CD4-positive, CD25-positive, alpha-beta regulatory T cell (primary cell): Measurements from ENCODE around the gene MEG3. TPM values are rescaled to one million over a fixed set of nuclear protein-coding genes. Genes with fewer than 3 reads are reported as not detected.

Experiments
- ATAC-seq, 2 donors: fragments of 150-1000 bp; cut with Tn5 transposase; one replicate each; pipeline ENCODE4 v1.10.0; 2021; ENCODE audit warnings: low read depth in 2 of 2, moderate number of reproducible peaks in 2 of 2, moderate library complexity in 1 of 2
- DNase-seq, 3 donors: peaks; one replicate each; pipeline versions ENCODE4 v3.0.0 to v3.0.0-alpha.2; 2012 to 2022; ENCODE audit warnings: mixed read lengths in 1 of 3
- H3K27ac ChIP-seq: one replicate; pipeline ENCODE4 v1.7.0; 2013; ENCODE audit warnings: mild to moderate bottlenecking, low read length; ENCODE audit not compliant: insufficient read depth, poor library complexity, severe bottlenecking
- H3K27me3 ChIP-seq: one replicate; pipeline ENCODE4 v1.7.0; 2013; ENCODE audit warnings: low read length; ENCODE audit not compliant: control insufficient read depth, insufficient read depth
- H3K36me3 ChIP-seq: one replicate; pipeline ENCODE4 v1.7.0; 2013; ENCODE audit warnings: mild to moderate bottlenecking, low read length, moderate library complexity; ENCODE audit not compliant: control insufficient read depth, insufficient read depth
- H3K4me1 ChIP-seq: 2 replicates; pipeline ENCODE4 v1.7.0; 2013; ENCODE audit warnings: mild to moderate bottlenecking, low read length; ENCODE audit not compliant: insufficient read depth, control insufficient read depth, poor library complexity, severe bottlenecking
- H3K4me3 ChIP-seq: one replicate; pipeline ENCODE4 v1.7.0; 2013; ENCODE audit warnings: low read depth, mild to moderate bottlenecking, low read length, moderate library complexity
- H3K9me3 ChIP-seq, 2 experiments: 1 replicate in 1 of 2; 2 replicates in 1 of 2; pipeline ENCODE4 v1.7.0; 2013; ENCODE audit warnings: low read length in 2 of 2, mild to moderate bottlenecking in 1 of 2, moderate library complexity in 1 of 2; ENCODE audit not compliant: control insufficient read depth in 2 of 2
- H3K27ac Mint-ChIP-seq, 3 donors: one replicate each; pipeline ENCODE4 v1.8.0; 2020 to 2022; ENCODE audit warnings: mild to moderate bottlenecking in 3 of 3, mixed read lengths in 3 of 3, moderate library complexity in 2 of 3
- H3K27me3 Mint-ChIP-seq: one replicate; pipeline ENCODE4 v1.8.0; 2022; ENCODE audit warnings: mild to moderate bottlenecking, mixed read lengths
- H3K36me3 Mint-ChIP-seq: one replicate; pipeline ENCODE4 v1.8.0; 2020; ENCODE audit warnings: mixed read lengths
- H3K4me1 Mint-ChIP-seq, 4 donors: one replicate each; pipeline ENCODE4 v1.8.0; 2020 to 2022; ENCODE audit warnings: mixed read lengths in 4 of 4, mild to moderate bottlenecking in 1 of 4
- H3K4me3 Mint-ChIP-seq, 4 donors: one replicate each; pipeline ENCODE4 v1.8.0; 2020 to 2022; ENCODE audit warnings: mild to moderate bottlenecking in 4 of 4, mixed read lengths in 4 of 4, moderate library complexity in 3 of 4
- H3K9me3 Mint-ChIP-seq, 7 donors: one replicate each; pipeline ENCODE4 v1.8.0; 2020 to 2022; ENCODE audit warnings: mixed read lengths in 7 of 7, mild to moderate bottlenecking in 3 of 7, moderate library complexity in 2 of 7
- polyA plus RNA-seq, 4 donors: library from polyadenylated mRNA; unstranded; fragments of 300-500 nt; fragmentation: Illumina TruSeq; gene quantifications; one replicate each; pipeline ENCODE4 v1.2.3, GENCODE V29; 2021
- total RNA-seq: library from RNA; stranded (reverse); gene quantifications from one replicate; pipeline ENCODE4 v1.2.3, GENCODE V29; 2022

MEG3 gene
- total and polyA plus RNA-seq, 5 donors from 2014 or later, result 0.10 TPM; not detected in 4

DNA sequence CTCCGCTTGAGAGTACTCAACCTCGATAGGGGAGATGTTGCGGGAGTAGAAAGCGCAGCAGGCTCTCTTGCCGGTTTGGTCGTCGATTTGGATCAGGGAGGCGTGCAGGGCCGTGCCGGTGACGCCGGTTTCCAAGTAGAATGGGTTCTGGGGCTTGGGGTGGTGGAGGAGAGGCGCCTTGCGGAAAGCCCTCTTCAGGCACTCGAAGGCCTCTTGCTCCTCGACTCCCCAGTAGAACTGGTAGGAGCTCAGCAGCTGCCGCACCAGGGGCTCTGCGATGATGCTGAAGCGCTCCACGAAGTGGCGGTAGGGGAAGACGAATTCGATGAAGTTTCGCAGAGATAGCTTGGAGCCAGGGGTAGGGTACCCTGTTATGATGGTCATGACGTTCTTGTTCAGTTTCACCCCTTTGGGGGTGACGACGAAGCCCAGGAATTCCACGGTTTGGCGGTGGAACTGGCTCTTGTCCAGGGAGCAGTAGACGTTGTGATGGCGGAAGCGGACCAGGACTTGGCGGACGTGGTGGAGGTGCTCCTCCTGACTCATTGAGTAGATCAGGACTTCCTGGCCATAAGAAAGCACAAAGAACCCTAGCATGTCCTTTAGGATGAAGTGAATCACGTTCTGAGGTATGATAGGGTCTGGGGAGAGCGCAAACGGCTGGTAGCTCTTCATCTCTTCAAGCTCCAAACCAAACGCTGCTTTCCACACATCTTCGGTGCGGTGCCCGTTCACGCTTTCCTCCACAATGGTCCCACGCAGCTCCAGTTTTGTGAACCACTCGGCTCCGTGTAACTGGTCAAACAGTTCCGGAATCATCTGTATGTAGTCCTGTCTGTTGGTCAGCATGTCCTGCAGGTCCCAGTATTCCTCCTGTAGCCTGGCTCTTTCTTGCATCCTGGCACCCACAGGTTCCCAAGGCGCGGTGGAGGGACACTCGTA is 56.4 kb downstream of the MEG3 start:
- Histone ChIP-seq H3K27me3 (no peaks in the 10 kb centered on the region), H3K4me3 (no peak overlapping the region), H3K9me3 (no peaks in the 10 kb centered on the region), H3K27ac (no peak overlapping the region), H3K36me3 (no peaks in the 10 kb centered on the region), H3K4me1 (no peaks in the 10 kb centered on the region)
- no peaks in the 10 kb centered on the region for H3K4me1 Mint-ChIP-seq
- H3K4me3 Mint-ChIP-seq, result no peak overlapping the region
- H3K9me3 Mint-ChIP-seq, result peaks cover 0 to 5% (median 0%) of the 10 kb centered on the region in 7 donors
- H3K27me3 Mint-ChIP-seq, result peaks cover 3% of the 10 kb centered on the region
- ATAC-seq (no peak), DNase-seq (no peak)
- no peaks in the 10 kb centered on the region for H3K36me3 Mint-ChIP-seq
- no peak overlapping the region for H3K27ac Mint-ChIP-seq

DNA sequence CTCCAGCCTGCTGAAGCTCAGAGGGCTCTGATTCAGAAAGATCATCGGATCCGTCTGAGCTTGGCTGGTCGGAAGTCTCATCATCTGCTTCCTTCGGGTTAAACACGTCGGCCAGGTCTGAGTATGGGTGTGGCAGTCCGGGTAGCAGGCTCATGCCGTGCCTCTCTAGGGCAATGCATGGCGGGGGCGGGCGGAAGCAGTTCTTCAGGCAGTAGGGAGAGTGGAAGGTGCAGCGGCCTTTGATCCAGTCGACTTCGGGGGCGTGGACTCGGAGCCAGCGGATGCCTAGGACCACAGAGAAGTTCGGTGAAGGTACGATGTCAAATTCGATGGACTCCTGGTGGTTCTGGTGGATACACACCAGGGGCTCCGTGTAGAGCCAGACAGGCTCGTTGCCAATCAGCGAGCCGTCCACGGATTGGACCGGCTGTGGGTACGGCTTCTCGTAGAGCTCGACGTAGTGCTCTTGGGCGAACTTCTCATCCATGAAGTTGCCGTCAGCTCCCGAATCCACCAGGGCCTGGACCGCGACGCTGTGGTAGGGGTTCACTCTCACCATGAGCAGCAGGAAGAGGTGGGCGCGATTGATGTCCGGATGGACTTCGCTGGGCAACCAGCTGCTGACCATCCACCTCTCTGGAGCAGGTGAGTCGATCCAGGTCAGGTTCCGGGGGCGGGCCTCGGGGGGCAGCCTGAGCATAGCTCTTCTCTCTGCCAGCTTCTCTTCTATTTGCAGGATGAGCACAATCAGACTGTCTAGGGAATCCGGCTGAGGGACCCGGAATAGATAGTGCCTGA is 57.3 kb downstream of the MEG3 start:
- Mint-ChIP-seq H3K4me1 (no peaks in the 10 kb centered on the region), H3K4me3 (no peak overlapping the region), H3K27me3 (peaks cover 5% of the 10 kb centered on the region), H3K27ac (no peak overlapping the region), H3K9me3 (peaks cover 0 to 5% (median 0%) of the 10 kb centered on the region in 7 donors), H3K36me3 (no peaks in the 10 kb centered on the region)
- ATAC-seq, result no peak
- H3K36me3 ChIP-seq, result no peaks in the 10 kb centered on the region
- H3K27ac ChIP-seq, result no peak overlapping the region
- no peaks in the 10 kb centered on the region for H3K9me3 ChIP-seq
- no peaks in the 10 kb centered on the region for H3K4me1 ChIP-seq
- peaks cover 1% of the 10 kb centered on the region for H3K27me3 ChIP-seq
- DNase-seq, result no peak
- no peak overlapping the region for H3K4me3 ChIP-seq

DNA sequence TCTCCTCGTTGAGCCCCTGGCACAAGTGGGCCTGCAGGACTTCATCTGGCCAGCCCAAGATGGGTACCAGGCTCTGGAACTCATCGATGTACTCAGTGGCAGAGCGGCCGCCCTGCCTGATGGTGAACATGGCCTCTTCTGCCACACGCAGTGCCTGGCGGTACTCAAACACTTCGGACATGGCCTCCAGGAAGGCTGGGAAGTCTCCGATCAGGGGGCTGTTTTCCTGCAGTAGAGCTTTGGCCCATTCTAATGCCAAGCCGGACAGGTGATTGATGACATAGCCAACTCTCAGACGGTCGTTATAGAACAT is 57.8 kb downstream of the MEG3 start:
- Mint-ChIP-seq H3K27ac (no peak overlapping the region), H3K4me1 (no peaks in the 10 kb centered on the region), H3K36me3 (no peaks in the 10 kb centered on the region), H3K9me3 (peaks cover 0 to 5% (median 0%) of the 10 kb centered on the region in 7 donors), H3K4me3 (no peak overlapping the region), H3K27me3 (peaks cover 5% of the 10 kb centered on the region)
- no peak overlapping the region for H3K4me3 ChIP-seq
- H3K27ac ChIP-seq, result no peak overlapping the region
- DNase-seq, result no peak
- H3K9me3 ChIP-seq, result no peaks in the 10 kb centered on the region
- no peaks in the 10 kb centered on the region for H3K4me1 ChIP-seq
- ATAC-seq, result no peak
- H3K27me3 ChIP-seq, result peaks cover 1% of the 10 kb centered on the region
- H3K36me3 ChIP-seq, result no peaks in the 10 kb centered on the region

DNA sequence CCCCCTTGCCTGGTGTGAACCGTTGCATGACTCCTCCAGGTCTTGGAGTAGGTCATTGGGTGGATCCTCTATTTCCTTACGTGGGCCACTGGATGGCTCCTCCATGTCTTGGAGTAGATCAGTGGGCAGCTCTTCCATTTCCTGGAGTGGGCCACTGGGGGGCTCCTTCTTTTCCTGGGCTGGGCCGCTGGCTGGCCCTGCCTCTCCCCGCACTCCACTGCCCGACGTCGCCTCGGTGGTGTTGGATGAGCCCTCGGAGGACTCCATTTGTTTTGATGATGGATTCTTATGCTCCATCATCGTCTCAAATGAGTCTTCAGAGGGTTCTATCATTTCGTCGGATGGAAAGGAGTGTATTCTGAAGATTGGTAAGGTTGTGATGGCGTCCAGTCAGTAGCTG is 58.5 kb downstream of the MEG3 start:
- no peak for ATAC-seq
- H3K4me3 Mint-ChIP-seq, result no peak overlapping the region

DNA sequence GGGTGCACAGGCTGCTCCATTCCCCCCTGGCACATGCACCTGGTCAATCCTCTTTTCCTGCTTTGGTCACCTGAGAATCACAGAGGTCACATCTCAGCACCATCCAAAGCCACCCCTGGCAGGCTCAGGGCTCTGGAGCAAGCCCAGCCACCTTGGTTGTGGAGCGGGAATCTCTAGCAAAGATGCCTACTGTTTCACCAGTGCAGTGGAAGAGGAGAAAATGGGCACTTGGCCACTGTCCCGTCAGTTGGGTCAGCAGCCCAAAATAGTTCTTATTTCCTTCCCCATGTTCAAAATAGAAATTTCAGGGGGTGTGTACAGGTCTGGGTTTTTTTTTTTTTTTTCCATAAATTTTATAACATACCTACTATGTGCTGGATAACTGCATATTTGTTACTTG is 59.3 kb downstream of the MEG3 start:
- Histone ChIP-seq H3K36me3 (no peaks in the 10 kb centered on the region), H3K4me1 (no peaks in the 10 kb centered on the region), H3K27ac (no peak overlapping the region), H3K9me3 (no peaks in the 10 kb centered on the region), H3K27me3 (peaks cover 1% of the 10 kb centered on the region), H3K4me3 (no peak overlapping the region)
- Mint-ChIP-seq H3K4me1 (no peaks in the 10 kb centered on the region), H3K36me3 (no peaks in the 10 kb centered on the region), H3K27me3 (peaks cover 5% of the 10 kb centered on the region), H3K9me3 (peaks cover 0 to 5% (median 0%) of the 10 kb centered on the region in 7 donors), H3K27ac (no peak overlapping the region), H3K4me3 (no peak overlapping the region)
- no peak for ATAC-seq
- DNase-seq, result no peak

More for the DNA sequence above, 58.5 kb downstream of the MEG3 start:
- Histone ChIP-seq H3K9me3 (no peaks in the 10 kb centered on the region), H3K4me3 (no peak overlapping the region), H3K36me3 (no peaks in the 10 kb centered on the region), H3K27ac (no peak overlapping the region), H3K4me1 (no peaks in the 10 kb centered on the region), H3K27me3 (peaks cover 1% of the 10 kb centered on the region)
- Mint-ChIP-seq H3K36me3 (no peaks in the 10 kb centered on the region), H3K4me1 (no peaks in the 10 kb centered on the region), H3K27ac (no peak overlapping the region), H3K27me3 (peaks cover 5% of the 10 kb centered on the region), H3K9me3 (peaks cover 0 to 5% (median 0%) of the 10 kb centered on the region in 7 donors)
- DNase-seq, result no peak

DNA sequence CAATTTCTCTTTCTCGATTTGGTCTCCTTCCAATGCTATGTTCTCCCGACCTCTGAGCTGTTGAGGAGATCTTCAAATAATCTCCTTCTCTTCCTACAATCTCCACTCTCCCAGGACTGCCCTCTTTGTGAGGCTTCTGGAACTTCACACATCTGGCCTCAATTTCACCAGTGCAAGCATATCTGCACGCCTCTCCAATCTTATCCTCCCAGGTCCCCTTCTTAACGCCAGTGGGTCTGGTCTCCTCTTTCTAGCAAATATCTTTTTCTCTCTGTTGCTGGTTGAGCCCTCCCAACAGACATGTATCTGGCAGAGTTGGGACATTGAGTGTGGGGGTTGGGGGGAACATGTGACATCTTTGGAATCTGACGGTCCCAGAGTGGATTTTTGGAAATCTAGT is 59.7 kb downstream of the MEG3 start:
- no peak overlapping the region for H3K4me3 ChIP-seq
- Mint-ChIP-seq H3K27ac (no peak overlapping the region), H3K27me3 (peaks cover 5% of the 10 kb centered on the region), H3K4me3 (no peak overlapping the region), H3K9me3 (peaks cover 0 to 5% (median 0%) of the 10 kb centered on the region in 7 donors), H3K4me1 (no peaks in the 10 kb centered on the region), H3K36me3 (no peaks in the 10 kb centered on the region)
- no peaks in the 10 kb centered on the region for H3K9me3 ChIP-seq
- H3K36me3 ChIP-seq, result no peaks in the 10 kb centered on the region
- H3K27ac ChIP-seq, result no peak overlapping the region
- peaks cover 1% of the 10 kb centered on the region for H3K27me3 ChIP-seq
- DNase-seq (no peak), ATAC-seq (no peak)
- no peaks in the 10 kb centered on the region for H3K4me1 ChIP-seq

DNA sequence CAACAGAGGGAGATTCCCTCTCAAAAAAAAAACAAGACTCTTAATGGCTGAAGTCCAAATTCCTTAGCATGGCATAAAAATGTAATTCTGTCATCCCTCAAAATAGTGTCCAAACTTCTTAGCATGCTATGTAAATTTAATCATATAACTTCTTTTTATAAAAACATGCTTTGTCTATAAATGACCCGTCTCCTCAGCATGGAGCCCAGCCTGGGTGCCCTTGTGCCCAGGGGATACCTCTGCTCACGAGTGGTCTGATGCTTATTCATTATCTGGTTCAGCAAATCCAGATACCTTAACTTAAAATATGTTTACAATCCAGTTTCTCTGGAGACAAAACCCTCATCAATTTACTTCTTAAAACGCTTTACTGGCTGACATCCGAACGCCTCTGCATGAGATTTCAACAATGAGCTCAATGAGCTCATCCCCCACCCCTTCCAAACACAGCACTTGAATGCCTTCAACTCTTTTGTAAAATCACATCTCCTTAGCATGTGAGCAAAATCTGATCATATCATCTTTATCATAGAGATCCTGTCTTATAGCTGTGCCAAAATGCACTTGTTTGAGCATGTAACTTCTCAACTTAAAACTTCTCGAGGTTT is 61.9 kb downstream of the MEG3 start:
- Histone ChIP-seq H3K9me3 (no peaks in the 10 kb centered on the region), H3K4me1 (no peaks in the 10 kb centered on the region), H3K27ac (no peak overlapping the region), H3K4me3 (no peak overlapping the region), H3K36me3 (no peaks in the 10 kb centered on the region), H3K27me3 (peaks cover 1% of the 10 kb centered on the region)
- peaks cover 10% of the 10 kb centered on the region for H3K27me3 Mint-ChIP-seq
- no peak overlapping the region for H3K27ac Mint-ChIP-seq
- no peaks in the 10 kb centered on the region for H3K4me1 Mint-ChIP-seq
- H3K36me3 Mint-ChIP-seq, result no peaks in the 10 kb centered on the region
- ATAC-seq (no peak), DNase-seq (no peak)
- no peak overlapping the region for H3K4me3 Mint-ChIP-seq
- peaks cover 0 to 4% (median 0%) of the 10 kb centered on the region in 7 donors for H3K9me3 Mint-ChIP-seq
